GM12874 (cell line): ENCODE results near the gene PUS1.

Experiments used
- CTCF ChIP-seq: IDR thresholded peaks from 2 replicates; pipeline ENCODE4 v1.5.1; 2011; ENCODE audit warnings: low read depth, mild to moderate bottlenecking, control low read depth, low read length, moderate library complexity; ENCODE audit not compliant: insufficient read depth

The PUS1 gene

GRCh38 chr12:131911028-131911650 lies 17.9 kb upstream of the PUS1 start:
- no peak for TF ChIP-seq CTCF

- TF ChIP-seq CTCF = no peak
Measured at GRCh38 chr12:131911851-131912477, 17.1 kb upstream of the PUS1 start.

GRCh38 chr12:131912518-131913274 lies 16.4 kb upstream of the PUS1 start:
- 0 out of 2 replicates have a peak, but pooled peaks have one; percentile 2 for TF ChIP-seq CTCF

- no peak for TF ChIP-seq CTCF
Measured at GRCh38 chr12:131913666-131914065, 15.4 kb upstream of the PUS1 start.

GRCh38 chr12:131914179-131914702 lies 14.8 kb upstream of the PUS1 start:
- TF ChIP-seq CTCF = no peak

- TF ChIP-seq CTCF = no peak
Measured at GRCh38 chr12:131915000-131915689, 13.9 kb upstream of the PUS1 start.

- no peak for TF ChIP-seq CTCF
Measured at GRCh38 chr12:131915823-131916222, 13.3 kb upstream of the PUS1 start.
